IMR-90 (cell line): ENCODE measurements around the gene ST6GALNAC5.
A peak's percentile ranks its signal among the peaks of the same experiment; 100 is the strongest.

Experiments
- CHD1 ChIP-seq: IDR thresholded peaks from 2 replicates; pipeline ENCODE4 v1.6.1; 2012; ENCODE audit warnings: low read depth, low read length, improper control_type of control experiment
- CTCF ChIP-seq: conservative IDR thresholded peaks from 2 replicates; pipeline ENCODE4 v1.5.1; 2012; ENCODE audit warnings: mild to moderate bottlenecking, low read depth, low read length, improper control_type of control experiment
- POLR2A ChIP-seq: IDR thresholded peaks from 2 replicates; pipeline ENCODE4 v1.6.1; 2012; ENCODE audit warnings: mild to moderate bottlenecking, low read depth, low read length
- RFX5 ChIP-seq: IDR thresholded peaks from 2 replicates; pipeline ENCODE4 v1.8.0; 2012; ENCODE audit warnings: low read depth, mild to moderate bottlenecking, low read length, moderate library complexity

GRCh38 chr1:76901158-76901767 lies 34.0 kb downstream of the ST6GALNAC5 start:
- TF ChIP-seq CTCF (peak; percentile 68), POLR2A (no peak), CHD1 (no peak), RFX5 (no peak)
